Stimulated activated CD4-positive, alpha-beta T cell treated with anti-CD3 and anti-CD28 coated beads, TNF-alpha, amount 100 ng/mL, for 48 hours (primary cell): ENCODE results near the gene LRP1B.

ENCODE experiments used
- DNase-seq, 3 donors: peaks; one replicate each; pipeline ENCODE4 v3.0.0-alpha.2; 2020; ENCODE audit warnings: low read depth in 3 of 3

Gene LRP1B

DNA sequence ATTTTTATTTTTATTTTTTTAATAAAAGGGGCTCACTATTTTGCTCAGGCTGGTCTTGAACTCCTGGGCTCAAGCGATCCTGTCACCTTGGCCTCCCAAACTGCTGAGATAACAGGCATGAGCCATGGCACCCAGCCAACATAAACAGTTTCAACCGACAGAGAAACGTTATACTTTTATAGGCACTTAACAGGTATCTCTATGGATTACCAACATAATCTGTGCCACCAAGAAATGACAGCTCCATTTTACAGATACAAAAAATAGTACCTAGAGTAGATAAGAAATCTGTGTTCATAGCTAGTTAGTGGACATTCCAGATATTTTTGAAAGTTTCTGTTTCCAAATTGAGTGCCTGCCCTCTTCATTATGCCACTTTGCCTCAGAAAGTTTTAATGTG, 1316.7 kb downstream of the LRP1B start:
- no peak for DNase-seq

DNA sequence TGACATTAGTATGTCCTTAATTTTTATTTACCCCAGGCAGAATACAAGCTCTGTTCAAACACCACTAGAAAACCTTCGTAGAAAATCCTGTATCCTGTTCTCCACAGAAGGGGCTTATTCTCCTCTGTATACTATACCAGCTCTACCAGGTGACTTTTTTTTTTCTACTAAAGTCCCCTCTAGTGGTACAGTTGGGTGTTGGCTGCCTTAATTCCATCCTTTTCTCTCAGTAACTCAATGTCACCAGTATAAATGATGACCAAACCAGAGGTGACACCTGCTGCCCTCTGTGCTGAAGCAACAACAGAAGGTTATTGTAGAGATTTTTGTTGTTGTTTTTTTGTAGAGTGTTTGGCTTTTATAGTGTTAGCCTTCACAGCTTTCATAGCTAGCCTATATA, 1322.0 kb downstream of the LRP1B start:
- DNase-seq: no peak

- no peak for DNase-seq
These were observed 1322.6 kb downstream of the LRP1B start for GRCh38 chr2:140808211-140808610.

GRCh38 chr2:140804700-140805260, 1326.0 kb downstream of the LRP1B start:
- no peak for DNase-seq

DNA sequence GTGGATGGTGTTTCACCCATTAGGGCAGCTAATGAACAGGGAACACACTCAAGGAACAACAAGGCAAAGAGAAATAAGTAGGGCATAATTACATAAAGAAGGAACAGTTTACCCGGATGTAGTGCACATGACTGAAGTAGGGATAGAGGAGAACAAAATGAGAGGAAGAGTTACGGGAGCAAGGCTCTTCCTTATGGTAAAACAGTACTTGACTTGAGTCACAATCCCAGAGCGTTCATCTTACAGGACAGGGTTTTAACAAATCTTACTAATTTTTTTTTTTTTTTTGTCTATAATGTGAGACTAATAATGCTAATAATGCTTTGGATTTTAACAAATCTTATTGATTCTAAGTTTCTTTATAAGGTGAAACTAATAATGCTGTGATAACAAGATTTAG, 1329.5 kb downstream of the LRP1B start:
- DNase-seq: no peak

DNA sequence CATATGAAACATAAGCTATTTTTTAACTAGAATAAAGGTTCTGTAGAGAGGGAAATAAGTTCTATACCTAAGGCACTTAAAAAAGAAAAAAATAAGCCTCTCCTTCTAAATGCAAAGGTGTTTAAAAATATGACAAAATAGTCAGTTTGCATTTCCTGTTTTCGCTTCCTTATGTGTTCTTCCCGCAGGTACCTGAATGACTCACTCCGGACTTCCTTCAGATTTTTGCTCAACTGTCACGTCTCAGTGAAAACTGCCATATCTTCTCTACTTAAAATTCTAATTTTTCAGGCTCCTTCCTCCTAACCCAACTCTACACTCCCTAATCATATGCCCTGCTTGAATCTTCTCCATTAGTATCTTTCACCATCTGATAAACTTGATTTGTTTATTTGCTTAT, 1333.1 kb downstream of the LRP1B start:
- no peak for DNase-seq

DNA sequence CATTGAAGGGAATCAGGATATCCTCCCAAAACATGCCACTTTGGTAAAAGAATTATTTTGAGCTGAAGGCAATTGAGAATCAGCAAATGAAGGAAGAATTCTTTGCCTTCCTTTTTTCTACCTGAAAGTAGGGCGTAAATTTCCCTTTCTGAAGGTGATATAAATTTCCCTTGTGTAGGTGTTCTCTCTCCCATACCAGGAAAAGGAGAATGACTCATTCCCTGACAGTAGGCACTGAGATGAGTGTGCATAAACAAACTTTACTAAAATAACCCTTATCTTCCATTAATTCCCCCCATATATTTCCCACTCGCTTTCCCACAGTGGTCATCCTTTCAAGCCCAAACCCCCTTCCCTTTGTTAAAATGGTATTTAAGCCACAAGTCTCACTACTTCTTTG, 1339.0 kb downstream of the LRP1B start:
- no peak for DNase-seq

DNA sequence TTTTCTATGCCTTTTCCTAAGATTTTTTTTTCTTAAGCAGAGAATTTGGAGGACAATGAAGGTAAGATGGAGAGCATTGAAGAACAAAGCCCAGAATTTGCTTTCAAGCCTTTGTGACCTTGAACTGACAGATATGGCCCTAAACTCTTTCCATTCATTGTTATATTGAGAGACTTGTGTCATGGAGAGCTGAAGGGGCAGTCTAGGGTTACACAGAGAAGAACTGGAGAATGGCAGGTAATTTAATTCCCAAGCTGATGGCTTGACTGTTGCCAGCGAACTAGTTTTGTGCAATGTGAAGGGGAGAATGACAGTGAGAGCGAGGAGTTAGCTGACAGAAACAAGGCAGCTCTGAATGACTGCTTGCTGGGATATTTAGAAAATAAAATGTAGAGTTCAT, 1344.2 kb downstream of the LRP1B start:
- DNase-seq: no peak

GRCh38 chr2:140775411-140775810, 1355.4 kb downstream of the LRP1B start:
- no peak for DNase-seq

DNA sequence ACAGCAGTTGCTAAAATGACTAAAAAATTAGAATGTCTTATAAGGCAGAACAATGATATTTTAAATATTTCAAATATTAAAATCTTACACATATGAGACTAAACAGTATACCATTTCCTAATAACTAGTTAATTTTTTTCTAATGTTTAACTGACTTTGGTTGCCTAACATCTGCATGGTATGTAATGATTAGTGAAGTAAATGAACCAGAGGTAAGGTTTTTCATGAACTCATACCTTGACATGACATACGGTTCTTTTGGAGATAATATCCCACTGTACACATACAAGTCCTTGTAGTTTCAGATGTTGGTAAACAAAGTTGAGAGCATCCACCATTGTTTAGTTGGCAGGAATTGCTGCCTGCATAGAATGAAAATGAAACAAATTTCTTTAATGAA, 1360.2 kb downstream of the LRP1B start:
- DNase-seq: no peak

- DNase-seq: no peak
These were observed 1369.0 kb downstream of the LRP1B start for GRCh38 chr2:140761807-140762206.

DNA sequence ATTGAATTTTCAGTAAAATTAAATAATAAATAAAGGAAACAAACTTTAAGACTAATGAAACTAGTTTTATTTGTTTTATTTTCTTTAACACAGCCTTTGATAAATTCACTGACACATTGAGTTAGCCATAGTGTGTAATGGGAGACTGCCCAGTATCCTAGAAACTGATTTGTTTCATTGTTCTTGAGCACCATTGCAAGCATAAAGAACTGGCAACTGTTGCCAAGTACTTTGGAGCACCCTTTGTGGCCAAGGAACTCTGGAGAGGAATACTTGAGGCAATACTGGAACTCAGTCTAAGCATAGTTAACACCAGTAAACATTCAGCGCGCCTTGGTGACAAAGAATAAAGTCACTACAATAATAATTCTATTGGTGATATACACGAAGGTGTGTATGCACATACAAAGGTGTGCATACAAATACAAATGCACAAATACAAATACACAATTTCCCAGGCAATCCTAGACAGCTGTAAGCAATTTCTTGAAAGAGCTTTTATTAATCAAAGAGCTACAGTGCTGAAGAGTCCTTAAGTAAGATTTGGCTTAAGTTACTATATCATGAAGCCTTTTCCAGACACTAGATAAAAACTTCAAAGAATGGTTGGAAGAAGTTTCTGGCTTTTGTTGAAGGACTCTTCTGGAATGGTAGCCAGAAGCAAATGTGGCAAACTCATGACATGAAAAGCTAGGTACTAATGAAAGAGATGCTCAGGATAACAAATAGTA, 1371.2 kb downstream of the LRP1B start:
- no peak for DNase-seq

- DNase-seq: no peak
These were observed 1383.2 kb downstream of the LRP1B start for GRCh38 chr2:140747665-140748064.

DNA sequence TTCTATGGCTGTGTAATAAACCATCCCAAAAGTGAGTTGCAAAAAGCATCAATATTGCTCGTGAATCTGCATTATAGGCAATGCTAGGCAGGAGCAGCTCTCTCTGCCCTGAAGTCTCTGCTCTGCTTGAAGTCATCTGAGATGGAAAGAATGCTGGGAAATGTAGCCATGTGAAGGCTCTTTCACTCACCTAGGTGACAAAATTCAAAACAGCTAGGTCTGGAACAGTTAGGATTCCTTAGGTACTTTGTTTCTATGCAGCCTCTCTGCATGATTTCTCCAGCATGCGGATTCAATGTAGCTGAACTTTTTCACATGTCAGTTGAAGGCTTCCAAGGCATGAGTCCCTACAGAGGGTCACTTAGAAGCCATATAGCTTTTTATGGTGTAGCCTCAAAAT, 1383.7 kb downstream of the LRP1B start:
- no peak for DNase-seq

- DNase-seq: no peak
These were observed 1386.4 kb downstream of the LRP1B start for GRCh38 chr2:140744379-140744778.

DNA sequence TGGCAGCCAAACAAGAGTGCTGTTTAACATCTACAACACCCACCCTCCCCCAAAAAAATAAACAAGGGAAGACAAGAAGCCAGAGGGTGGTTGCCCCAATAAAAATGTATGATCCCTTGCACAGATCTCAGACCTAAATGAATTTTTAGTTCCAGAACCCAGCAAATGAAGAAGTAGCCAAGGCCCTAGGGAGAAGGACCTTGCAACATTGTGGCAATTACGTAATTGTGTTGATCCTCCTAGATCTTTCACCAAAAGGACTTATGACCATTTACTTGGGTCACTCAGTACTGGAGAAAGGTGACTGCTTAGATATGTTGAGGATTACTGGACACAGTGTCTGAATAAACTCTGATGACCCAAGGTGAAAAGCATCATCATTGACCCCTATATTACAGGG, 1393.8 kb downstream of the LRP1B start:
- no peak for DNase-seq

GRCh38 chr2:140734992-140735391, 1395.8 kb downstream of the LRP1B start:
- DNase-seq: no peak

DNA sequence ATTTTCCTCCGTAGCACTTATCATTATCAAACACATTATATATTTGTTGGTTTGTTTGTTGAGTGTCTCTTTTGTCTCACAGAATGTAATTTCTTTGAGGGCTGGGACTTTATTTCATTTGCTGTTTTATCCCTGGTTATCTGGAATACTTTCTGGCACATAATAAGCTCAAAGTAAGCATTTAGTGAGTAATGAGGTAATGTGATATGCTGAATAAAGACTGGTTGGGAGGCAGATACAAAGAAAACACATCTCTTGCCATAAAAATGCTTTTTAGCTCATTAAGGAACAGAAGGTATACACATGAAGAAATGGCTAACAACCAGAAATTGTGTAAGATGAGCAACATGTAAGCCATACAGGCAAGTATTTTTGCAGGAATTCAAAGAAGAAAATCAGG, 1411.8 kb downstream of the LRP1B start:
- no peak for DNase-seq

DNA sequence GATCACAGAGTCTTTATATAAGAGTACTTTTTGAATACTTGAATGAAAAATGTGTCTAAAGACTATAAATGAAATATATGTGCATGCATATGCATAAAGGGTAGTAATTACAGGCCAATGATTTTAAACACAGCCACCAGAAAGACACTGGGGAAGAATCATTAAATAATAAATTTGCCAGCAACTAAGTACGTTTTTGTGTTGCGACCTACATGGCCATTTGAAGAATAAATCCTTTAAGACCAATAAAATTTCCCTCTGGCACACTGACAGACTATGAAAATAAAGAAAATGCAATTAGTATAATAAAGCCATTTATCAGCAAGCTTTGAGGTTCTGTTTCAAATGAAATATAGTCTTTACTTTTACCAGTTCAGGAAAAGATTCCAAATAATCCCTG, 1413.3 kb downstream of the LRP1B start:
- no peak for DNase-seq

DNA sequence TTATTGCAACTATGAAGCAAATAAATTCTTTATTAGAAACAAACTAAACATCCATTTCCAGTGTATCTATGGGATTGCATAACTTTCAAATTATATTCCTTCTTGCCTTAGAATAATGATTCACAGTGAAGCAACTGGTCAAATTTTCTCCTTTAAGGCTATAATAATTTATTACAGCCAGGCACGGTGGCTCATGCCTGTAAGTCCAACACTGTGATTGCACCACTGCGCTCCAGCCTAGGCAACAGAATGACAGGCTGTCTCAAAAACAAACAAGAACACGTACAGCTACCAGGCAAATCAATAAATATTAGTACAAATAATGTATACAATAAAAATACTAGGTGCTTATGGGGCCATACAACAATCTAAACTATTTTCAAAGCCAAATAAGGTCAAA, 1416.2 kb downstream of the LRP1B start:
- no peak for DNase-seq

DNA sequence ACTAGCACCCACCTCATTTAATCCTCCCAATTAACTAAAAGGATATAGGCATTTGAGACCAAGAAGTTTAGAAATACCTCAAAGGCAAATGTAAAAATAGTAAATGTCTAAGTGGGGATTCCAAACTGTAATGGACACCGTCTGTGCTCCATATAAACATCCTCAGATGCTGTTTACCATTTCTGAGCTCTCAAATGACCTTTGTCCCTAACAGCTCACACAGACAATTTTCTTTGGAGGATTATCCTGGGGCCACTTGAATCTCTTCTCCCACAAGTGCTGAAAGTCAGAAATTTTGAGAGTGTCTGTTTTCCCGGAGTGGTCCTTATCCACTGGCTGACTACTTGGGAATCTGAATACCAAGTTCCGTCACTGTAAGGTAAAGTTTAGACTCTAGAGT, 1418.9 kb downstream of the LRP1B start:
- DNase-seq: no peak

DNA sequence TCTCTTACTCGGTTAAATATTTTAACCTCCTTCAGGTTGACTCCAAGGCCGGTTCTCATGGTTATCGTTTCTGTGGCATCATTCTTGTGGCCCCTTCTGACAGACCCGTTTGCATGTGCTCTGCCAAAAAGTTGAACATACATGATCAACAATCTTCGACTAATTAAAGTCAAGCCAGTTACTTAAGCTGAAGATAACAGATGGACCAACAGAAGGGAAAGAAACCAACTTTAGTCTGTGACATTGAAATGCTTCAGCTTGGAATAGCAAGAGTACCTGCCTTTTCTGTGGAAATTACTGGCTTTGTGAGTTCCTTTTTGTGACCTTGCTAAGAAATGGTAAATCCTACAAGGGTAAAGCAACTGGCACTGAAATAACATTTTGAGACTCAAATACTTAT, 1429.1 kb downstream of the LRP1B start:
- no peak for DNase-seq

GRCh38 chr2:140698636-140699035, 1432.2 kb downstream of the LRP1B start:
- DNase-seq: no peak

DNA sequence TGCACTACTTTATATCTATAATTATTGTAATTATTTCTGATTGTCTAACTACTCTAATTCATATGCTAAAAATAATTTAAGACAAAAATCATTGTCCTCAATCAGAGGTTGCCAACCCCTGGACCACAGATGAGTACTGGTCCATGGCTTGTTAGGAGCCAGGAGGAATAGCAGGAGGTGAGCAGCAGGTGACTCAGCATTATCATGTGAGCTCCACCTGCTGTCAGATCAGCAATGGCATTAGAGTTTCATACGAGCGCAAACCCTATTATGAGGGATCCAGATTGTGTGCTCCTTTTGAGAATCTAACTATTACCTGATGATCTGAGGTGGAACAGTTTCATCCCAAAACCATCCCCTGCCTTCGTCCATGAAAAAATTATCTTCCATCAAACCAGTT, 1434.4 kb downstream of the LRP1B start:
- no peak for DNase-seq
